ENCODE measurements around the gene PDE2A. TPM values are rescaled to one million over a fixed set of nuclear protein-coding genes. Genes with fewer than 3 reads are reported as not detected.

The PDE2A gene
- total and polyA plus RNA-seq, 2 donors (not counting 3 experiments of a cell fraction or from before 2014, with no cell fraction given) = 14.8 to 16.8 TPM

- no peaks in the 10 kb centered on the region for H3K27me3 ChIP-seq (ENCODE audit: control insufficient read depth in 2 of 2, insufficient read depth in 2 of 2, low read length in 2 of 2)
- H3K9me3 ChIP-seq (replicated peaks; ENCODE audit: control insufficient read depth, insufficient read depth, low read length) = no peaks in the 10 kb centered on the region
- no peaks in the 10 kb centered on the region for H3K79me2 ChIP-seq (ENCODE audit: control insufficient read depth, insufficient read depth, low read length)
- no peaks in the 10 kb centered on the region for H3K36me3 ChIP-seq (ENCODE audit: control insufficient read depth in 2 of 2, extremely low read depth in 1 of 2, insufficient read depth in 2 of 2, low read length in 2 of 2)
- no peak overlapping the region for H3K9ac ChIP-seq (replicated peaks; ENCODE audit: extremely low read depth, insufficient read depth, low read length)
- ChIA-PET POLR2A (no interaction called here), CTCF (interaction anchor here (1.2 to 6.6 kb wide), 6 partner anchors 36 to 163 kb away, joined by 3 to 61 read pairs (median 9); no protein-coding TSS in a partner anchor)
- BruUV-seq (replicated peaks) = no TSS peak
- no peak overlapping the region for H3K4me2 ChIP-seq (ENCODE audit: insufficient read depth, low read length)
- no peak overlapping the region for H2AFZ ChIP-seq (ENCODE audit: low read depth, low read length)
- H3K4me3 ChIP-seq (replicated peaks in 1 of 3; ENCODE audit: insufficient read depth in 1 of 3, low read depth in 1 of 3, low read length in 3 of 3) = no peak overlapping the region
- FAIRE-seq (peak; percentile 43), DNase-seq (ENCODE audit: low read depth, low spot score) (peak; percentile 29)
- H4K20me1 ChIP-seq (replicated peaks; ENCODE audit: control insufficient read depth, extremely low read depth, insufficient read depth, low read length) = no peaks in the 10 kb centered on the region
- H3K27ac ChIP-seq (ENCODE audit: insufficient read depth, low read depth, low read length) = no peak overlapping the region
- dilution Hi-C loops (cut with MboI; ENCODE audit: extremely low pct_ligation_motif_present, low sequenced_read_pairs) (no loop called here), intact Hi-C loops (cut with micrococcal nuclease) (loop anchor here (1.0 kb wide), 1 partner anchor 9 kb away; no protein-coding TSS in a partner anchor)
- H3K9me1 ChIP-seq (replicated peaks; ENCODE audit: control insufficient read depth, extremely low read depth, insufficient read depth, low read length) = no peaks in the 10 kb centered on the region
- TF ChIP-seq CTCF (IDR thresholded peaks at IDR 0.05; ENCODE audit: extremely low read depth in 1 of 2, insufficient read depth in 1 of 2, low read depth in 1 of 2, low read length in 2 of 2) = no peak
- TF ChIP-seq POLR2AphosphoS5 (IDR thresholded peaks at IDR 0.05; ENCODE audit: insufficient read depth, low read depth, low read length) = no peak
- no peak for TF ChIP-seq EZH2 (IDR thresholded peaks at IDR 0.05; ENCODE audit: borderline replicate concordance, low read depth, low read length, severe bottlenecking)
- no peak for TF ChIP-seq POLR2A (IDR thresholded peaks at IDR 0.05; ENCODE audit: low read depth, low read length)
- no peak for TF ChIP-seq FOS (IDR thresholded peaks at IDR 0.05; ENCODE audit: borderline replicate concordance, insufficient read depth, low read length)
- TF ChIP-seq JUN (IDR thresholded peaks at IDR 0.05; ENCODE audit: borderline replicate concordance, insufficient read depth, insufficient read length, low read depth) = no peak
- TF ChIP-seq GATA2 (IDR thresholded peaks at IDR 0.05; ENCODE audit: insufficient read depth, insufficient read length, low read depth, low read length) = no peak
- TF ChIP-seq MAX (IDR thresholded peaks at IDR 0.05; ENCODE audit: insufficient read depth, insufficient read length) = no peak
- no peak for TF ChIP-seq MYC (IDR thresholded peaks at IDR 0.05; ENCODE audit: low read depth, low read length)
- H3K4me1 ChIP-seq (ENCODE audit: control insufficient read depth, extremely low read depth, insufficient read depth, low read length) = peaks cover 48% of the 10 kb centered on the region
These were observed 39.6 kb downstream of the PDE2A start for GRCh38 chr11:72634472-72635095.

Measured in endothelial cell of umbilical vein (primary cell).